ENCODE data around the gene LPP.

- TF ChIP-seq EZH2 (IDR thresholded peaks at IDR 0.05) (no peak), POLR2AphosphoS5 (IDR thresholded peaks at IDR 0.05; ENCODE audit: borderline replicate concordance, low read depth, low read length) (no peak)
Measured at GRCh38 chr3:188267790-188268335, 113.9 kb downstream of the LPP start.

All from SK-N-MC (cell line).